Measurements from ENCODE around the gene CCDC198.

DNA sequence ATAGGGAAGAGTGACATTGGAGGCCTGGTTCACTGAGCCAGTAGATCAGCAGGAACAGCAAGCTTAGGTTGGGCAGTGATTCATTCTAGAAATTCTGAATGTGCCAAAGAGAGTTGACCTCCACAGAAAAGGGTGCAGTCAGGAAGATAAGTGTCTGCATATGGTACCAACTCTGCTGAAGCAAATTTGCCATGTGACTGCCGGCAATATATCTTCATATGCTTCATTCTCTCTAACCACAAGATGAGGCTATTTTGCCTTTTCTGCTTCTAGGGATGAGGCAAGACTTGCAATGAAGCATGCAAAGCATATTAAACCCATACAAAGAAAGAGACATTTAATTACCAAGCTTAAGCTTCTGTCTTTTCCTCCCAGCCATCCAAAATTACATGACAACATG is 13.6 kb downstream of the CCDC198 start:
- TF ChIP-seq, protein P1, sequence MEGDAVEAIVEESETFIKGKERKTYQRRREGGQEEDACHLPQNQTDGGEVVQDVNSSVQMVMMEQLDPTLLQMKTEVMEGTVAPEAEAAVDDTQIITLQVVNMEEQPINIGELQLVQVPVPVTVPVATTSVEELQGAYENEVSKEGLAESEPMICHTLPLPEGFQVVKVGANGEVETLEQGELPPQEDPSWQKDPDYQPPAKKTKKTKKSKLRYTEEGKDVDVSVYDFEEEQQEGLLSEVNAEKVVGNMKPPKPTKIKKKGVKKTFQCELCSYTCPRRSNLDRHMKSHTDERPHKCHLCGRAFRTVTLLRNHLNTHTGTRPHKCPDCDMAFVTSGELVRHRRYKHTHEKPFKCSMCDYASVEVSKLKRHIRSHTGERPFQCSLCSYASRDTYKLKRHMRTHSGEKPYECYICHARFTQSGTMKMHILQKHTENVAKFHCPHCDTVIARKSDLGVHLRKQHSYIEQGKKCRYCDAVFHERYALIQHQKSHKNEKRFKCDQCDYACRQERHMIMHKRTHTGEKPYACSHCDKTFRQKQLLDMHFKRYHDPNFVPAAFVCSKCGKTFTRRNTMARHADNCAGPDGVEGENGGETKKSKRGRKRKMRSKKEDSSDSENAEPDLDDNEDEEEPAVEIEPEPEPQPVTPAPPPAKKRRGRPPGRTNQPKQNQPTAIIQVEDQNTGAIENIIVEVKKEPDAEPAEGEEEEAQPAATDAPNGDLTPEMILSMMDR (IDR thresholded peaks at IDR 0.05 in 8 of 11, conservative IDR thresholded peaks at IDR 0.05 in 3 of 11), result no peak
- TF ChIP-seq POLR2A (IDR thresholded peaks at IDR 0.05), result no peak
